Left ventricle myocardium inferior (tissue), 1 donor: Measurements from ENCODE around the gene ALG3. TPM values are rescaled to one million over a fixed set of nuclear protein-coding genes. Genes with fewer than 3 reads are reported as not detected.

Source experiments
- DNase-seq: peaks from one replicate; pipeline ENCODE4 v3.0.0-alpha.2; 2020
- H3K27ac ChIP-seq: fragments of 200-600 bp; replicated peaks from 2 replicates; pipeline ENCODE4 v1.8.0; 2021
- H3K27me3 ChIP-seq: fragments of 200-600 bp; 2 replicates; pipeline ENCODE4 v1.8.0; 2021; ENCODE audit warnings: low read depth
- H3K36me3 ChIP-seq: fragments of 200-600 bp; 2 replicates; pipeline ENCODE4 v1.8.0; 2021
- H3K4me1 ChIP-seq: fragments of 200-600 bp; 2 replicates; pipeline ENCODE4 v1.8.0; 2021
- H3K4me3 ChIP-seq: fragments of 200-600 bp; 2 replicates; pipeline ENCODE4 v1.8.0; 2021; ENCODE audit warnings: mild to moderate bottlenecking, moderate library complexity
- H3K9me3 ChIP-seq: fragments of 200-600 bp; replicated peaks from 2 replicates; pipeline ENCODE4 v1.8.0; 2021
- intact Hi-C: fragments of 100-400 bp; cut with micrococcal nuclease; formaldehyde crosslinking; loops from one replicate; pipeline ENCODE4 v1.11.0; 2022
- total RNA-seq: library from RNA; stranded (reverse); fragmentation: NEBNext Ultra II Directional; extraction: Animal tissue kit (Norgen Biotek cat#: 25700); gene quantifications from one replicate; pipeline ENCODE4 v1.2.1, GENCODE V29; 2021
- TF ChIP-seq, protein P1 (sequence below): fragments of 200-600 bp; IDR thresholded peaks from 2 replicates; pipeline ENCODE4 v1.8.0; 2021; ENCODE audit warnings: antibody characterized with exemption, mild to moderate bottlenecking, borderline replicate concordance
- donor health status: DM: no; HTN: yes; CAD: no; lungs with severe emphysema.

Gene ALG3
- total RNA-seq, 1 donor from 2014 or later: 16.1 TPM

DNA sequence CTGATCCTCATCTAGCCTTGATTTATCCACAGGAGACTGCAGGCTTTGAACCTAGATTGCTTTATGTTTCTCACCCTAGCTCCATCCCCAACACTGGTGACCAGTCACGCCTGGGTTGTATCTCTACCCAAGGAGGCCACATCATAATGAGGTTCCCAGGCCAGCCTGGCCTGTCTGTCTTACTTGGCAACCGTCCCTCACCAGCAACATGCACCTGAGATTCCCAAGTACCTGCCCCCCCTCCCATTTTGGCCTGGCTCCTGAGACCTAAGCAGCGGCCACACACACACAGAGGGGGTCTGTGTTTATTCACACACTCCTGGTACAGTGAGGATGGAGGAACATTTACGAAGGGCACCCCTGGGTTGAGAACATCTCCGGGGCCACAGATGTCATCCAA, 10.2 kb upstream of the ALG3 start:
- DNase-seq: no peak
- intact Hi-C loops: no loop called here
- TF ChIP-seq, protein P1, sequence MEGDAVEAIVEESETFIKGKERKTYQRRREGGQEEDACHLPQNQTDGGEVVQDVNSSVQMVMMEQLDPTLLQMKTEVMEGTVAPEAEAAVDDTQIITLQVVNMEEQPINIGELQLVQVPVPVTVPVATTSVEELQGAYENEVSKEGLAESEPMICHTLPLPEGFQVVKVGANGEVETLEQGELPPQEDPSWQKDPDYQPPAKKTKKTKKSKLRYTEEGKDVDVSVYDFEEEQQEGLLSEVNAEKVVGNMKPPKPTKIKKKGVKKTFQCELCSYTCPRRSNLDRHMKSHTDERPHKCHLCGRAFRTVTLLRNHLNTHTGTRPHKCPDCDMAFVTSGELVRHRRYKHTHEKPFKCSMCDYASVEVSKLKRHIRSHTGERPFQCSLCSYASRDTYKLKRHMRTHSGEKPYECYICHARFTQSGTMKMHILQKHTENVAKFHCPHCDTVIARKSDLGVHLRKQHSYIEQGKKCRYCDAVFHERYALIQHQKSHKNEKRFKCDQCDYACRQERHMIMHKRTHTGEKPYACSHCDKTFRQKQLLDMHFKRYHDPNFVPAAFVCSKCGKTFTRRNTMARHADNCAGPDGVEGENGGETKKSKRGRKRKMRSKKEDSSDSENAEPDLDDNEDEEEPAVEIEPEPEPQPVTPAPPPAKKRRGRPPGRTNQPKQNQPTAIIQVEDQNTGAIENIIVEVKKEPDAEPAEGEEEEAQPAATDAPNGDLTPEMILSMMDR: no peak

DNA sequence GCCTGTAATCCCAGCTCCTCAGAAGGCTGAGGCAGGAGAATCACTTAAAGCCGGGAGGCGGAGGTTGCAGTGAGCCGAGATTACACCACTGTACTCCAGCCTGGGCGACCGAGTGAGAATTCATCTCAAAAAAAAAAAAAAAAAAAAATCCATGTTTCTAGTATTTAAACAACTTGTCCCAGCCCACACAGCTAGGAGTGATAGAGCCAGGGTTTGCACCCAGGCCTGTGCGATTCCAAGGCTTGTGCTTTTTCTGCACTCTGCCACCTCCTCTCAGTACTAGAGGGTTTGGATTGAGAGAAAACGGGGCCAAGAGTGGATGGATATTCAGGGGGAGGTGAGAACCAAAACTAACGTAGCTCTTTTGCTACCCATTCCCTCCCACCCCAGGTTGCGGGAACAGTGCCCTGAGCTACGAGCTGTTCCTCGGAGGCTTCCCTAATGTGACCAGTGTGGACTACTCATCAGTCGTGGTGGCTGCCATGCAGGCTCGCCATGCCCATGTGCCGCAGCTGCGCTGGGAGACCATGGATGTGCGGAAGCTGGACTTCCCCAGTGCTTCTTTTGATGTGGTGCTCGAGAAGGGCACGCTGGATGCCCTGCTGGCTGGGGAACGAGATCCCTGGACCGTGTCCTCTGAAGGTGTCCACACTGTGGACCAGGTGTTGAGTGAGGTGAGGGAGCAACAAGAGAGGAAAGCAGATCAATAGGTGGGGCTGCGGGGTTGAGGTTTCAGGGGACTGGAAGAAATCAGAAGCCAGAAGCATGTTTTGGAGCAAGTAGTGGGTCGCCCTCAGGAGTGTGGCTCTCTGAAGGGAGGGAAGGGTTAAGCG, 8.5 kb upstream of the ALG3 start:
- DNase-seq: no peak
- no peaks in the 10 kb centered on the region for H3K9me3 ChIP-seq
- H3K27me3 ChIP-seq: peaks cover 43% of the 10 kb centered on the region
- H3K36me3 ChIP-seq: no peaks in the 10 kb centered on the region
- TF ChIP-seq, protein P1: no peak
- H3K4me1 ChIP-seq: peaks cover 27% of the 10 kb centered on the region
- no peak overlapping the region for H3K27ac ChIP-seq
- intact Hi-C loops: no loop called here
- no peak overlapping the region for H3K4me3 ChIP-seq

More for the DNA sequence above, 10.2 kb upstream of the ALG3 start:
- no peak overlapping the region for H3K4me3 ChIP-seq
- peaks cover 60% of the 10 kb centered on the region for H3K27me3 ChIP-seq
- peaks cover 34% of the 10 kb centered on the region for H3K4me1 ChIP-seq
- no peaks in the 10 kb centered on the region for H3K36me3 ChIP-seq
- no peak overlapping the region for H3K27ac ChIP-seq
- H3K9me3 ChIP-seq: no peaks in the 10 kb centered on the region

DNA sequence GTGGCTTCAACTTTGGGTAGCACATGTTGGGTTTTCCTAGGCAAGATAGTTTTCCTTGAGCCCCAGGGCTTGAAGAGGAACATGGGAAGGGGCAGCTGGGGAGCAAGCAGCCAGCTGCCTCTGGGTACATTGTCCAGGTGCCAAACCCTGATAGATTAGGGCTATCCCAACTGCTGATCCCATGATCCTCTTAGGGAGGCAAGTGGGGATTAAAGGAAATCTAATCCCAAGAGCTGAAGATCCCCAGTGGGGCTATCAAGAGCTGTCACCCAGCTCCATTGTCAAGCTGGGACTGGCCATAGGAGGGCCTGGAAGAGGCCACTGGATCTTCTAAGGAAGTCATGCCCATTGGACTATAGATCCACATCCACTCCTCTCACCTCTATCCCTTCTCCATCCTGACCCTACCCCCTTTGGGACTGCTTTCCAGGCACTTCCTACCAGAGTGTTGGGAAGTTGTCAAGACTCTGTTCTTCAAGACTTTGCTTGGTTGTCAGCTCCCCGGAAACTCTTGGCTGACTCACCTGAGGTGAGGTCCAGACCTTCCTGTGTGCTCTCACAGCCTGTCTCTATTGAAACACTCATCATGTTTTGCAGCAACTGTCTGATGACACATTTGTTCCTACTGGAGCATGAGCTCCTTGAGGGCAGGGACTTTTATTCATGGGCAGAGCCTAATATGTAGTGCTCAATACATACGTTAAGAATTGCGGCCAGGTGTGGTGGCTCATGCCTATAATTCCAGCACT, 6.7 kb upstream of the ALG3 start:
- Histone ChIP-seq H3K27ac (no peak overlapping the region), H3K27me3 (peaks cover 26% of the 10 kb centered on the region), H3K4me1 (peaks cover 14% of the 10 kb centered on the region), H3K4me3 (no peak overlapping the region), H3K9me3 (no peaks in the 10 kb centered on the region), H3K36me3 (no peaks in the 10 kb centered on the region)
- intact Hi-C loops: no loop called here
- TF ChIP-seq, protein P1: no peak
- DNase-seq: no peak

DNA sequence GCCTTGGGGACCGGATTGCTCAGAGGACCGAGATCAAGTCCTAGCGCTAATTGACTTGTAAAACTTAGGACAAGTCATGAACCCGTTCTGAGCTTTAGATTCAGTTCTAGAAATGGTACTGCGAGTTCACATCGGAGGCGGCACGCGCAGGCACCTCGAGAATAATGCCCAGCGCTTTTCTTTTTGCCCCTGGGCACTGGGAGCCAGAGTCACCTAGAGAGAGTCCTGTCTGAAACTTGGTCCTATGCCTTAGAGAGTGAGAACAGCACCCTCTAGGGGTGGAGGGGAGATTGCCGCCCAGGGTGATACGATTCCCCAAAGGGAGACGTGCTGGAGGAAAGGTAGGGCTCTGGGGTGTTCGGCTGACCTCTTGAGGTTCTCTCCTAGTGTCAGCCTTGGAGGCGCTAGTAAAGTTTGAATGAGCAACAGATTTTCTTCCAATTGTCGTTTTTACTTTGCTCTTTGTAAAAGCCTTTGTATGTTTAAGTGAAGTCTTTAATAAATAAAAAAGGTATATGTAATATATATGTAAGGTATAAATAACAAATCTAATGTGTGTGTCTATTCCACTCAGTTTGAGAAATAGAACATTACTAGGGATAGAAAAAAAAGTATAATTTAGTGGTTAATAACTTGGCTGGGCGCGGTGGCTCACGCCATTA, 1.5 kb upstream of the ALG3 start:
- TF ChIP-seq, protein P1: peak; percentile 97
- H3K27ac ChIP-seq: peak overlapping the region; percentile 89
- peak; percentile 86 for DNase-seq
- H3K27me3 ChIP-seq: no peaks in the 10 kb centered on the region
- H3K9me3 ChIP-seq: no peaks in the 10 kb centered on the region
- peaks cover 33% of the 10 kb centered on the region for H3K4me1 ChIP-seq
- peaks cover 4% of the 10 kb centered on the region for H3K36me3 ChIP-seq
- intact Hi-C loops: no loop called here
- peak overlapping the region; percentile 75 for H3K4me3 ChIP-seq

DNA sequence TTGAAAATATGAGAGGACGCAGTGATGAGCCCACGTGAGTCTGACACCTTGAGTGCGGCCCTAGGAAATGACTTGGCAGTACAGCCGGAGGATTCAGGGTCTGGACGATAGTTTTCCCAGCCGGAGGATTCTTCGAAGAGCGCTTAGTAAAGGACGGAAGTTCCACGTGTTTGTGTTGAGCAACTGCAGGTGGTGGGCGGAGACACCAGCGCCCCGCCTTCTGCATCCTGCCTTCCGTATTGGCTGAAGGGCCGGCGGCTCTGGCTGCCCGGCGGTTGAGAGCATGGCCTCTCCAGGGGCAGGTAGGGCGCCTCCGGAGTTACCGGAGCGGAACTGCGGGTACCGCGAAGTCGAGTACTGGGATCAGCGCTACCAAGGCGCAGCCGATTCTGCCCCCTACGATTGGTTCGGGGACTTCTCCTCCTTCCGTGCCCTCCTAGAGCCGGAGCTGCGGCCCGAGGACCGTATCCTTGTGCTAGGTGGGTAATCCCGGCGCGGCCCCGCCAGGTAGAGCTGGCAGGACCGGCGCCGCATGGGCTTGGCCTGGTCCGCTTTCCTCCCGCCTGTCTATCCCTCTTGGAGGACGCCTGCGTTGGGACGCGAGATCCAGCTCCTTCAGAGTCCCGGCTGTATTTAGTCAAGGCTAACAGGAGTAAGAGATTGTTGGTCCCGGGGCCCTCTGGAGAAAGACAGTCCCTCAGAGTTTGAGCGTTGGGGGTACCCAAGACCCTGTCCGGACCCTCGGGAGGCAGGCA, 827 bp upstream of the ALG3 start, which contains the start of gene EEF1AKMT4:
Gene EEF1AKMT4 (plus strand): TSS at position 261 of the 755 bp plus-strand sequence. CDS start 23 bp downstream, at position 284.
- H3K4me1 ChIP-seq: peaks cover 33% of the 10 kb centered on the region
- H3K27ac ChIP-seq: peak within 1 kb of the TSS; percentile 89
- intact Hi-C loops: loop anchor here (10.0 kb wide), 1 partner anchor 65 kb away; the partner anchor contains the start of gene ABCF3
- peak within 1 kb of the TSS; percentile 75 for H3K4me3 ChIP-seq
- DNase-seq: peak; percentile 95
- peaks cover 11% of the 10 kb centered on the region for H3K36me3 ChIP-seq
- TF ChIP-seq, protein P1: peak; percentile 64
- no peaks in the 10 kb centered on the region for H3K9me3 ChIP-seq
- H3K27me3 ChIP-seq: no peaks in the 10 kb centered on the region
